Activated CD8-positive, alpha-beta memory T cell treated with anti-CD3 and anti-CD28 coated beads, Interleukin-2, amount 50 U/mL, for 4 hours (primary cell): ENCODE results near the gene PAM16.
"Not testable (repeated sequence)": the region's sequence is repeated elsewhere in the genome, so short reads cannot be mapped to it uniquely, and the experiment has no call there.

Experiments
- DNase-seq: peaks from one replicate; pipeline ENCODE4 v3.0.0-alpha.2; 2020

The PAM16 gene

GRCh38 chr16:4350787-4351659, at the start of gene PAM16:
TSS of gene PAM16 (minus strand) at chr16:4351321. CDS start at chr16:4351234, 87 bp downstream.
- DNase-seq = peak; percentile 99

GRCh38 chr16:4399001-4399730, 48.0 kb upstream of the PAM16 start:
- DNase-seq = no peak

- no peak for DNase-seq
Observed at GRCh38 chr16:4395055-4395726, 44.1 kb upstream of the PAM16 start.

- DNase-seq = not testable (repeated sequence)
Observed at GRCh38 chr16:4393850-4394249, 42.7 kb upstream of the PAM16 start.

GRCh38 chr16:4393240-4393600, 42.1 kb upstream of the PAM16 start:
- no peak for DNase-seq

- no peak for DNase-seq
Observed at GRCh38 chr16:4392382-4393239, 41.5 kb upstream of the PAM16 start.

GRCh38 chr16:4391631-4392381, 40.7 kb upstream of the PAM16 start:
- no peak for DNase-seq

GRCh38 chr16:4390266-4391260, 39.4 kb upstream of the PAM16 start:
- no peak for DNase-seq

- DNase-seq = no peak
Observed at GRCh38 chr16:4389051-4389955, 38.2 kb upstream of the PAM16 start.

GRCh38 chr16:4388271-4389021, 37.3 kb upstream of the PAM16 start:
- no peak for DNase-seq

GRCh38 chr16:4387781-4388180, 36.7 kb upstream of the PAM16 start:
- DNase-seq = no peak

GRCh38 chr16:4386951-4387565, 35.9 kb upstream of the PAM16 start:
- DNase-seq = no peak

- no peak for DNase-seq
Observed at GRCh38 chr16:4386451-4386805, 35.3 kb upstream of the PAM16 start.

GRCh38 chr16:4385789-4386450, 34.8 kb upstream of the PAM16 start:
- DNase-seq = no peak

- no peak for DNase-seq
Observed at GRCh38 chr16:4385066-4385788, 34.1 kb upstream of the PAM16 start.

- DNase-seq = no peak
Observed at GRCh38 chr16:4384509-4384942, 33.4 kb upstream of the PAM16 start.
